Motor neuron (in vitro differentiated cells): Measurements from ENCODE around the gene GABBR2. TPM values are rescaled to one million over a fixed set of nuclear protein-coding genes. Genes with fewer than 3 reads are reported as not detected.
A peak's percentile ranks its signal among the peaks of the same experiment; 100 is the strongest.

ENCODE experiments used
- ATAC-seq, 8 experiments: fragments of 200-7000 bp; cut with Tn5 transposase; replicated peaks in 6 of 8; 2 replicates each; pipeline ENCODE4 v1.8.0; 2021; ENCODE audit warnings: mild to moderate bottlenecking in 8 of 8, moderate library complexity in 8 of 8
- H3K27ac ChIP-seq, 2 donors: fragments of 250-450 bp; sonication (Bioruptor Pico); 2 replicates each; pipeline ENCODE4 v1.9.0; 2021; ENCODE audit warnings: antibody characterized with exemption in 2 of 2, mild to moderate bottlenecking in 2 of 2, moderate library complexity in 1 of 2
- H3K4me1 ChIP-seq, 2 donors: fragments of 250-450 bp; sonication (Bioruptor Pico); replicated peaks in 1 of 2; 2 replicates each; pipeline ENCODE4 v1.6.1; 2021; ENCODE audit warnings: antibody characterized with exemption in 2 of 2, mild to moderate bottlenecking in 2 of 2, moderate library complexity in 1 of 2
- H3K4me3 ChIP-seq, 5 donors: fragments of 250-450 bp; sonication (Bioruptor Pico); 2 replicates each; pipeline ENCODE4 v1.9.0; 2021; ENCODE audit warnings: antibody characterized with exemption in 5 of 5, mild to moderate bottlenecking in 5 of 5, moderate library complexity in 4 of 5
- WGBS, 10 experiments: fragments of 450-650 bp; shearing (Covaris generic); methylation state at CpG; one replicate each; pipeline ENCODE4 v1.0.0; 2022; 5-methylcytosine and 5-hydroxymethylcytosine counted together
- in situ Hi-C, 9 experiments: fragments of 400-800 bp; cut with MboI; loops; one replicate each; pipeline ENCODE4 v1.15.0; 2021; ENCODE audit warnings: low sequenced_read_pairs in 9 of 9, low pct_unique_long_range_greater_than_20kb in 2 of 9; ENCODE audit not compliant: unreplicated experiment in 9 of 9
- total RNA-seq, 8 experiments: library from RNA; unstranded; fragments of 300-600 nt; gene quantifications; 2 replicates each; pipeline versions ENCODE4 v1.2.3 to v1.2.4, GENCODE V29; 2022

GABBR2 gene
- total RNA-seq, 8 experiments from 2014 or later: 0.07 to 26.0 (median 3.9) TPM

DNA sequence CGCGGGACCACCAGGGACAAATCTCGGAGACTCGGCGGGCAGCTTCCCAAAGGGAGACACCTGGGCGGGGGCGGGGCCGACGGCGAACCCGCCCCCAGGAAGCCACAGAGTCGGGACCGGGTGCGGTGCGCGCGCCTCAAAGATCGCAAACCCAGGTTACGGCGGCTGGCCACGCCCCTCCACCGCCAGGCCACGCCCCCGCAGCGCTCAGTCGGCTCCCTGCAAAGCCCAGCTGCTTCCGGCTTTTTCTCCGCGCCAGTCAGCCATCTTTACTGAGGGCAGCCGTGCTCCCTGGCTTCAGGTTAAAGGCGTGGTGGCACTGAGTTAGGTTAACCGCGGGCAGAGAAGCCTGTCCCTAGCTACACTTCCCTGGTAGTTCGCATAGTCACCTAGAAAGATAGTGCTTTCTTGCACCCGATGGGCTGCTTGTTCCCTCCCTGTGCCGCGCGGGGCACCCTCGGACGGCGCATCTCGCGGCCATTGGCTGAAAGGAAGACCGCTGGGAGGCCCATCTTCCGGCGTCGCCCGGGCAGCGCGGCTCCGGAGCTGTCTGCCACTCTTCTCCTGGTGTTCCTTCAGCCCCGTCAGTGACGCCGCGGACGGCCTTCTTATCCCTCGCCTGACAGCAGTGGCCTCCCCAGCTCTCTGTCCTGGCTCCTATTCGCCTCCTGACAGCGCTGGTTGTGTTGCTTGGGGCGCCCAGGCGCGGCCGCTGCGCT, 453.0 kb downstream of the GABBR2 start, which contains the start of gene TBC1D2:
Gene TBC1D2 (minus strand): TSS at position 72 of the 719 bp plus-strand sequence. CDS start 108 bp downstream, outside the sequence.
- peak; percentile 78 to 92 (median 90) for ATAC-seq
- WGBS, 10 experiments: 0 to 6% (median 0%) methylated on average over 1 to 21 of the region's 64 CpGs; no CpG with 5 or more reads in 3 of the 10 experiments
- in situ Hi-C loops: loop anchor here in 5 of 9 experiments (25.0 kb wide), 6 partner anchors 143 to 543 kb away; partner anchors contain the start of genes HEMGN (in 1 of the 5), NANS (in 1 of the 5), TRIM14 (in 1 of the 5) and TRMO (in 1 of the 5)
- Histone ChIP-seq H3K4me1 (peaks cover 0 to 3% of the 10 kb centered on the region in 2 donors), H3K4me3 (peak within 1 kb of the TSS; percentile 51 to 91 (median 75)), H3K27ac (peak within 1 kb of the TSS; percentile 91 to 93)

DNA sequence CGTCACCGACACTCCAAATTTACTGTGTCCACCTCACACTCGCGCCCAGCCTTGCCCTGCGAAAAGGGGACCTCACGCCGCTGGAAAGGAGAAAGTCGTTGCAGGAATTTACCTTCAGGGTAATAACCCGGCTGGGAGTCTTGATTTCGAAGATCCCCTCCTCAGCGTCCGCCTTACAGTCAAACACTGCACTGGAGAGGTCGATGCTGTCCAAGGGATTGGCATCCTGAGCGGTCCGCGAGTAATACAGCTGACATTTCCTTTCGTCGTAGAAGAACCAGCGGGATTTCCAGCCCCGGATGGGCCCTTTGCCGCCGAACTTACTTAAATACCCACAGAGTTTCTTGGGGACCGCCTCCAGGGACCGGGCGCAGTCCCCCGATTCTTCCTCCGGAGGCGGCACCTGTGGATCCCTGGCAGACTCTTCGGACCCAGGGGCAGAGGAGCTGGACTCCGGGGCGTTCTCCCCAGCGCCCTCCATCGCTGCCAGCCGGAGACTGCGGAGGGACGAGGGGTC, 453.6 kb downstream of the GABBR2 start:
- in situ Hi-C loops: loop anchor here in 5 of 9 experiments (25.0 kb wide), 6 partner anchors 143 to 543 kb away; partner anchors contain the start of genes HEMGN (in 1 of the 5), NANS (in 1 of the 5), TRIM14 (in 1 of the 5) and TRMO (in 1 of the 5)
- peak; percentile 3 to 51 (median 40) for ATAC-seq
- peaks cover 0 to 3% of the 10 kb centered on the region in 2 donors for H3K4me1 ChIP-seq
- H3K4me3 ChIP-seq: peak overlapping the region; percentile 51 to 91 (median 75)
- H3K27ac ChIP-seq: no peak overlapping the region
- 0 to 20% (median 0%) methylated on average over 1 to 19 of the region's 36 CpGs; no CpG with 5 or more reads in 3 of the 10 experiments for WGBS, 10 experiments

DNA sequence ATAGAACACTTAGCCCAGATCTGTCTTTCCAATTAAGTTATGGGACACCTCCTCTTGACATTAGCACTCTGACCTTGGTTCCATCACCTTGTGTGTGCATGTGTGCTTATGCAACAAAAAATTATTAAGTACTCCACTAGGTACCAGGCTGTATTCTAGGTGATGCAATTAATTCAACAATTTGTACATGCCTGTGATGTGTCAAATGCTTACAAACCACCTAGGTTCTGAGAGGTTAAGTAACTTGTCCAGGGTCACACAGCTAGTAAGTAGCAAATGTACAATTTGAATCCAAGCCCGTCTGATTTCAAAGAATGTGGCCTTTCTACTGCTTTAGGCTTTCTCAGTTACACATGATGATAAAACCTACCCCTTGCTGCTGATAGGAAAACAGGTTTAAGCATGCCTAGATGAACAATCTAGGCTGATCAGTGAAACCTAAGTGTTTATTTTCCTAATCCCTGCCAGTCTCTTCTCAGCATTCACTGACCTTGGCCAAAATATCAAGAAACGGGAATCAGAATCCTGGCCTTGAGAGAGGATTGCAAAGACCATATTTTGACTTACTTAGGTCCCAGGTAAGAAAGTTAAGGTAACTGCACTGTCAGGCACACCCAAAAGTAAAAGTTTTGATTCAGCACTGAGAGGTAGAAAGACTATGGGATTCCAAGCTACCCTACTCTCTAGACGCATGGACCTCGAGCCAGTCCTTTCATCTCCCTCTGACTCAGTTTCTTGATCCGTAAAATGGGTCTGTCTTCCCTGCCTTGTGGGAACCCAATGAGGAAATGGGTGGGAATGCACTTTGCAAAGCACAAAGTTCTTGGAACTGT, 454.3 kb downstream of the GABBR2 start:
- peaks cover 0 to 3% of the 10 kb centered on the region in 2 donors for H3K4me1 ChIP-seq
- in situ Hi-C loops: loop anchor here in 5 of 9 experiments (25.0 kb wide), 6 partner anchors 142 to 542 kb away; partner anchors contain the start of genes HEMGN (in 1 of the 5), NANS (in 1 of the 5), TRIM14 (in 1 of the 5) and TRMO (in 1 of the 5)
- ATAC-seq: no peak
- H3K27ac ChIP-seq: no peak overlapping the region
- peak overlapping the region; percentile 51 to 91 (median 75) for H3K4me3 ChIP-seq
- 0 to 87% (median 43%) methylated on average over 1 to 5 of the region's 5 CpGs for WGBS, 10 experiments

DNA sequence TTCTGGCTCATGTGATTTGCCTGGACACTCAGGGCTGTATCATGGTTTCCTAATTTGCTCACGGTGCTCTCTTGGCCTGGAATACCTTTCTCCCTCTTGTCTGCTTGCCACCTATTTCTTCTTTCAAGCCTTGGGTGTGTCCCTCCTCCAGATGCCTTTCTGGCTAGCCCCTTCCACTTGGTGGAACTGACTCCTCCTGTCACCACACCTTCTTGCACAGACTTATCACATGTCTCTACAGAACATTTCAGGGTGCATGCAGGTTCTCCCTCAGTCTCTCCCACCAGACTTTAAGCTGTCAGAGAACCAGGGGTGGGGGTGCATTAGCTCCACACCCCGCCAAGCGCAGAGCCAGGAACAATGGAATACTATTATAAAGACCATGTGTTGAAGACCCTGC, 455.2 kb downstream of the GABBR2 start:
- no peak for ATAC-seq
- peaks cover 0 to 3% of the 10 kb centered on the region in 2 donors for H3K4me1 ChIP-seq
- WGBS, 10 experiments: 60 to 93% (median 70%) methylated on average over 1 to 3 of the region's 3 CpGs; no CpG with 5 or more reads in 3 of the 10 experiments
- H3K27ac ChIP-seq: no peak overlapping the region
- no peak overlapping the region for H3K4me3 ChIP-seq
- in situ Hi-C loops: loop anchor here in 5 of 9 experiments (25.0 kb wide), 6 partner anchors 141 to 541 kb away; partner anchors contain the start of genes HEMGN (in 1 of the 5), NANS (in 1 of the 5), TRIM14 (in 1 of the 5) and TRMO (in 1 of the 5)

DNA sequence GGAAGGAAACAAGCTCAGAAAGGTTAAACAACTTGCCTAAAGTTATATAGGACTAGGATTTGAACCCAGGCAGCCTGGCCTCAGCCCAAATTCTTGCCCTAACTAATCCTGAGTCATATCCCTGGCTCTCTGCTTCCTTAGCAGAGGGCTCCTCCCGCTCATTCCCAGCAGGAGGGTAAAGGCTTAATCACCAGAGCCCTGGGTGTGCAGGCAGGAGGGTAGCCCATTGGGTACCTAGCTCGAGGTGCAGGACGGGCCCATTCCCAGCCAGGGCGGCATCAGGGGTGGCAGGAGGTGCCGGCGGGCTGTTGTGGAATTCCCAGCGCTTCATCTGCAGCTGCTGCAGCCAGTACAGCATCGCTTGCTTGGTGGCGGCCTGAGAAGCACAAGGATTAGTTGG, 457.2 kb downstream of the GABBR2 start:
- in situ Hi-C loops: loop anchor here in 5 of 9 experiments (25.0 kb wide), 6 partner anchors 139 to 539 kb away; partner anchors contain the start of genes HEMGN (in 1 of the 5), NANS (in 1 of the 5), TRIM14 (in 1 of the 5) and TRMO (in 1 of the 5)
- WGBS, 10 experiments: 40 to 90% (median 86%) methylated on average over 1 to 5 of the region's 9 CpGs; no CpG with 5 or more reads in 5 of the 10 experiments
- Histone ChIP-seq H3K4me1 (no peaks in the 10 kb centered on the region), H3K4me3 (no peak overlapping the region), H3K27ac (no peak overlapping the region)
- ATAC-seq: no peak

DNA sequence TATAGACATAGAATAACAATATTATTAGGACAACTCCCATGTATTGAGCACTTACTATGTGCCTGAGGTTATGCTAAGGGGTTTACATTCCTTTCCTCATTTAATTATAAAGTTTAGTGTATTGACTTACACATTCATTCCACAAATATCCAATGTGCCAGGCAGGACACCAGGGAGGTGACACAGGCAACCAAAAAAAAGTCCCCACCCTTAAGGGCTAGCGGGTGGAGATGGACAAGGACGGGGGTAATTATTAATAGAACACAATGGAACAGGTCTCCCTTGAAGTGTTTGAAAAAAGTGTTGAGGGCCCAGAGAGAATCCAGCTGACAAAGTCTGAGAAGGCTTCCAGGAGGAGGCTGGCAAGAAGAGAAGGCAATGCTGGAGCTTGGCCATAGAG, 459.0 kb downstream of the GABBR2 start:
- 8 to 100% (median 46%) methylated on average over 2 of the region's 2 CpGs; no CpG with 5 or more reads in 2 of the 10 experiments for WGBS, 10 experiments
- Histone ChIP-seq H3K4me1 (no peaks in the 10 kb centered on the region), H3K4me3 (no peak overlapping the region), H3K27ac (no peak overlapping the region)
- in situ Hi-C loops: loop anchor here in 5 of 9 experiments (25.0 kb wide), 6 partner anchors 137 to 537 kb away; partner anchors contain the start of genes HEMGN (in 1 of the 5), NANS (in 1 of the 5), TRIM14 (in 1 of the 5) and TRMO (in 1 of the 5)
- no peak for ATAC-seq

DNA sequence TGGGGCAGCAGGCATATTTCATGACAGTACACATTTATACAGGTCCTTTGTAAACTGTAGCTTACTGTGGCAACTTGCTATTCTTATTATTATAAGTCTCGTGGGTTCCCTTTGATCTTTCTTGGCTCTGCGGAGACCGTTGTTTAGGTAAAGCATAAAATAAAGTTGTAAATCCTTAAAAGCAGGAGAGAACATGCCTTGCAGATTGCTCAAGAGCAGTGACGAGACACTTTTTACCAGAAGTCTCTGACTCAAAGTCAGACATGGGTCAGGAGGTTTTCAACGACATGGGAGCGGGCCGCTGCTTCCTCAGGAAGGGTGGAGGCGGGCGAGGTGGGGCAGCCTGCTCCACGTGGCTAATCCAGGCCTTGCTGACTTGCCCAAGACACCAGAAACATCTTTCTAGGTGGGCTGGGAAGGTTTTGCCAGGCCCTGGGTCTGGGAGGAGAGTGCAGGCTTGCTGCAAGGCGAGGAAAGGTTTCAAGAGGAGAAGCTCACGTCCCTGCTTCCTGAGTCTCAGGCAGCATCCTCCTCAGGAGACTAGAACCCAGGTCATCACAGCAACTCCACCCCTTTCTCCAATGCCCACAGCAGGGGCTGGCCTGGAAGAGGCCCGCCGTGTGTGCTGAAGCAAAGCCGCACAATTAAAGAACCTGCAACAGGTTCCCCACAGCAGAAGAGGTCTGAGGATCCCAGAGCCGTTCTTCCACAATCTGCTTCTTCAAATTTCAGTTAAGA, 459.8 kb downstream of the GABBR2 start:
- Histone ChIP-seq H3K27ac (no peak overlapping the region), H3K4me1 (peaks cover 4 to 5% of the 10 kb centered on the region in 2 donors), H3K4me3 (no peak overlapping the region)
- peak in 3 of 8 experiments; percentile 41 to 90 (median 89) for ATAC-seq
- in situ Hi-C loops: no loop called here
- WGBS, 10 experiments: 23 to 100% (median 64%) methylated on average over 1 to 11 of the region's 16 CpGs

DNA sequence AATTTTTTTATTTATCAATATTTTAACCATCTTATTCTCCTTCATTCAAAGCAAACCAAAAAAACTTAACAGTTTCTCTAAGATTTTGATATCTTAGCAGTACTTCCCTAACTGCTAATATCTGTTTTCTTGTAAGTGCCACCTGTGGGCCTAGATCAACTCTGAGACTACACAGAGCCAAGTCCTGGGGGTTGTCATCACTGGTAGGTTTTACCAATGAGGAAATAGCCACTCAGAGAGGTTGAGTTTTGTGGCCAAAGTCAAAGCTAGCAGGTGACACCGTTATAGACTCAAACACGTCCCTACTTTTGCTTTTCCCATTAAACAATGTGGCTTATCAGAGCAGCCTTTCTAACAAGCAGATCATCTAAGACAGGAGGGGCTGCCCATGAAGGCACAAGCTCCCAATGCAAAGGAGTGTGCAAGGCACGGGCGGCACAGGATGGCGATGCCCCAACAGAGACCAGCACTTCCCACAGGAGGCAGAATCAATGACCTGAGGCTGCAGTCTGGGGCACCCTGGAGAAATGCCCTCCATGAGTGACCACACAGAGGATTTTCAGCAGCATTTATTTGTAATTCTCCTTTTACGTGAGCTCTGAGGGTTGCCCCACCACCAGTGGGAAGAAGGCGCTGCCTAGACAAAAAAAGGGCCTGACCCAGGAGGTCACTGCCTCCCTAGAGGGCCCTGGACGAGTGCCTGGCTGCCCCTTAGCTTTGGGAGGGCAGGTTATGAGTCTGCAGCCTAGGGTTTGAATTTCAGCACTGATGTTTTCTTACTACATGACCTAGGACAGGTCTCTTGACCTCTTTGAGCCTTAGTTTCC, 460.7 kb downstream of the GABBR2 start:
- 17 to 100% (median 80%) methylated on average over 1 to 3 of the region's 8 CpGs; no CpG with 5 or more reads in 3 of the 10 experiments for WGBS, 10 experiments
- in situ Hi-C loops: no loop called here
- no peak overlapping the region for H3K27ac ChIP-seq
- no peak overlapping the region for H3K4me3 ChIP-seq
- peaks cover 9% of the 10 kb centered on the region in 2 donors for H3K4me1 ChIP-seq
- no peak for ATAC-seq

DNA sequence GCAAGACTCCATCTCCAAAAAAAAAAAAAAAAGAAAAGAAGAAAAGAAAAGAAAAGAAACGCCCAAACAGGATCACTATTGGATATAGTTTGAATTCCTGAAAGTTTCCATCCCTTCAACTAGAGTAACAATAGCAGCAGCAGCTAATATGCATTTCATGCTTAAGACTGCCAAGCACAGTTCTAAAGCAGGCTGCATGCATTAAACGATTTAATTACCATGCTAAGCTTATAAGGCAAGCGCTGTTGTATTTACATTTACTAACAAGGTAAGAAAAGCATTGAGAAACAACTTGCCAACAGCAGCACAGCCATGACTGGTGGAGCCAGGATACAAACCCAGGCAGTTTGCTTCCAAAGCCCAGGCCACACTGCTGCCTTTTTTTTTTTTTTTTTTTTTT, 466.3 kb downstream of the GABBR2 start:
- H3K4me3 ChIP-seq: no peak overlapping the region
- peaks cover 9% of the 10 kb centered on the region in 2 donors for H3K4me1 ChIP-seq
- in situ Hi-C loops: no loop called here
- no peak overlapping the region for H3K27ac ChIP-seq
- peak in 3 of 8 experiments; percentile 76 to 94 (median 76) for ATAC-seq
- WGBS, 10 experiments: 25 to 87% (median 60%) methylated on average over 1 to 3 of the region's 3 CpGs

DNA sequence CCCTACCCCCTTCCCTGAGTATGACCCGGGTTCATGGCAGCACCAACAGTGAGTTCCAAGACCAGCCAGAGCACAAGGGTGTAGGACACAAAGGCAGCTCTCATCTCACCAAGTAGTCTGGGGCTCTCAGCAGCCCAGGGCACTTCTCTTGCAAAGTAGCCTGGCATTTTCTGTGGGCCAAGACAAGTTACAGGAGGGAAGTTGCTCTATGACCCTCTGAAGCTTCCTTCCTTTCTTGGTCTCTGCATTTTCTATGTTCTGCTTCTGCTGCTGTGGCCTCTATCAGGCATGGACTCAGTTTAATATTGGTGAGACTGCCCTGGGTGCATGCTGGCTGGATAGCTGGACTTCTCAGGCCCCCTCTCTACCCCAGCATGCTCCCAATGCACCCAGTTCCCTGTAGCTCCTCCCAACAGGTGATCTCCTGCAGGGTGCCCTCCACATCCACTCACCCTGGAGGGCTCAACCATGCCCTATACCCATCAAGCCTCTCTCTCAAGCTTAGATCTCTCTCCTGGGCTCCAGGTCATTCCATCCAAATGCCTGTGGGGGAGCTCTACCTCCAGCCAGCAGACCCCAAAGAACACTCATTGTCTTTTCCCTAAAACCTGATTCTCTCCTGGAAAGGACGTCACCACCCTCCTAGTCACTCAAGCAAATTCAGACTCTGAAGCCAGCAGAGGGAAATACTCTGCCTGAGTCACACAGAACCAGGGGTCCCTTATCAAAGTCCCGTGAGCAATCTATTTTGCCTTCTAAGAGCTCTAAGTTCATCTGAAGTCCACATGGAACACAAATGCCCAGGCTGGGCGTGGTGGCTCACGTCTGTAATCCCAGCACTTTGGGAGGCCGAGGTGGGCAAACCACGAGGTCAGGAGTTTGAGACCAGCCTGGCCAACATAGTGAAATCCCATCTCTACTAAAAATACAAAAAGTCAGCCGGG, 467.1 kb downstream of the GABBR2 start:
- ATAC-seq: peak in 2 of 8 experiments; percentile 30 to 39
- WGBS, 10 experiments: 46 to 100% (median 74%) methylated on average over 1 to 6 of the region's 8 CpGs; no CpG with 5 or more reads in 1 of the 10 experiments
- Histone ChIP-seq H3K4me1 (peaks cover 9% of the 10 kb centered on the region in 2 donors), H3K4me3 (no peak overlapping the region), H3K27ac (no peak overlapping the region)
- in situ Hi-C loops: no loop called here
